HepG2 (cell line): ENCODE data around the gene B3GNT9. TPM values are rescaled to one million over a fixed set of nuclear protein-coding genes. Genes with fewer than 3 reads are reported as not detected.

Experiments used
- ATAC-seq: fragments of 200-7000 bp; cut with Tn5 transposase; 3 replicates; pipeline ENCODE4 v1.9.1; 2020; ENCODE audit warnings: mild to moderate bottlenecking, moderate library complexity
- BruUV-seq: library from RNA; stranded (reverse); fragments of 400-500 nt; replicated peaks from 2 replicates; lab custom pipeline; 2021; lab: Mats Ljungman, UMichigan
- CTCF ChIA-PET: fragments of 300-600 bp; formaldehyde crosslinking; extraction: SDS; loops from one replicate; lab custom pipeline; 2021; ENCODE audit warnings: low total read pairs, inconsistent platforms, low intra/inter-chr PET ratio; lab: Yijun Ruan, JAX
- POLR2A ChIA-PET: fragments of 350-600 bp; sonication (Branson Sonifier 250); formaldehyde crosslinking; loops from one replicate; lab custom pipeline; 2020; ENCODE audit warnings: antibody characterized with exemption, inconsistent platforms; lab: Yijun Ruan, JAX
- DNase-seq: peaks from one replicate; pipeline ENCODE4 v3.0.0-alpha.2; 2015; ENCODE audit warnings: low spot score
- FAIRE-seq: peaks from 3 replicates; lab custom pipeline; 2011; peaks lifted over from hg19 to GRCh38; lab: Jason Lieb, UNC
- H2AFZ ChIP-seq: one replicate; pipeline ENCODE4 v1.6.1; 2011; ENCODE audit warnings: low read length, inconsistent platforms
- H3K27ac ChIP-seq: fragments of 300-600 bp; 3 replicates; pipeline ENCODE4 v1.8.0; 2011; ENCODE audit warnings: mixed run types, mild to moderate bottlenecking, mixed read lengths, low read length, inconsistent platforms; ENCODE audit not compliant: insufficient read depth; ENCODE audit errors: extremely low read length
- H3K27me3 ChIP-seq, 2 experiments: fragments of 200-600 bp in 1 of 2; 2 replicates in 1 of 2; 3 replicates in 1 of 2; pipeline versions ENCODE4 v1.6.0 to v1.8.0; 2011; ENCODE audit warnings: low read length in 2 of 2, mild to moderate bottlenecking in 2 of 2, moderate library complexity in 2 of 2, inconsistent platforms in 1 of 2; ENCODE audit not compliant: insufficient read depth in 2 of 2, control insufficient read depth in 1 of 2
- H3K36me3 ChIP-seq, 2 experiments: fragments of 200-600 bp in 1 of 2; replicated peaks in 1 of 2; 2 replicates in 1 of 2; 3 replicates in 1 of 2; pipeline versions ENCODE4 v1.5.1 to v1.8.0; 2011; ENCODE audit warnings: low read length in 2 of 2, inconsistent platforms in 1 of 2; ENCODE audit not compliant: insufficient read depth in 2 of 2, control insufficient read depth in 1 of 2
- H3K4me1 ChIP-seq: 2 replicates; pipeline ENCODE4 v1.5.1; 2012; ENCODE audit warnings: low read length, inconsistent platforms; ENCODE audit not compliant: insufficient read depth
- H3K4me2 ChIP-seq: 2 replicates; pipeline ENCODE4 v1.6.0; 2011; ENCODE audit warnings: low read depth, low read length, inconsistent platforms
- H3K4me3 ChIP-seq, 3 experiments: fragments of 200-600 bp in 1 of 3; sonication (generic), shearing (Covaris generic) in 1 of 3; replicated peaks in 1 of 3; 2 replicates each; pipeline ENCODE4 v1.5.1; 2011 to 2016; ENCODE audit warnings: low read length in 3 of 3, inconsistent platforms in 2 of 3, low read depth in 2 of 3, mild to moderate bottlenecking in 2 of 3, control low read depth in 1 of 3, mixed read lengths in 1 of 3; ENCODE audit not compliant: insufficient read depth in 1 of 3
- H3K79me2 ChIP-seq: one replicate; pipeline ENCODE4 v1.6.1; 2011; ENCODE audit warnings: low read length, inconsistent platforms; ENCODE audit not compliant: insufficient read depth
- H3K9ac ChIP-seq: 2 replicates; pipeline ENCODE4 v1.6.0; 2011; ENCODE audit warnings: mild to moderate bottlenecking, low read depth, low read length, inconsistent platforms; ENCODE audit not compliant: insufficient read depth
- H3K9me3 ChIP-seq: 2 replicates; pipeline ENCODE4 v1.5.1; 2012; ENCODE audit warnings: mild to moderate bottlenecking, low read length
- H4K20me1 ChIP-seq: 2 replicates; pipeline ENCODE4 v1.6.0; 2011; ENCODE audit warnings: inconsistent platforms, mild to moderate bottlenecking, low read length, moderate library complexity; ENCODE audit not compliant: insufficient read depth
- GATAD2A ChIP-seq: IDR thresholded peaks from 2 replicates; pipeline ENCODE4 v1.6.1; 2016
- IKZF1 ChIP-seq: fragments of 450-650 bp; IDR thresholded peaks from 2 replicates; pipeline ENCODE4 v1.7.1; 2016
- ZBTB34 ChIP-seq: sonication (generic); formaldehyde crosslinking; IDR thresholded peaks from 2 replicates; pipeline ENCODE4 v1.8.0; 2022; ENCODE audit warnings: mild to moderate bottlenecking, missing genetic modification reagents
- ZNF414 ChIP-seq: sonication (generic); formaldehyde crosslinking; IDR thresholded peaks from 2 replicates; pipeline ENCODE4 v1.5.0; 2020; ENCODE audit warnings: missing genetic modification reagents
- ZNF589 ChIP-seq: sonication (generic); formaldehyde crosslinking; conservative IDR thresholded peaks from 2 replicates; pipeline ENCODE4 v1.8.0; 2022; ENCODE audit warnings: mild to moderate bottlenecking, moderate library complexity, missing genetic modification reagents
- WGBS: methylation state at CpG from one replicate; pipeline ENCODE4 v1.1.6; 2017; ENCODE audit warnings: low lambda C conversion rate; 5-methylcytosine and 5-hydroxymethylcytosine counted together
- in situ Hi-C: cut with HindIII; loops from 2 replicates; pipeline ENCODE4 v1.10.0; 2017; ENCODE audit warnings: low pct_unique_long_range_greater_than_20kb; ENCODE audit not compliant: extremely low pct_ligation_motif_present
- intact Hi-C: fragments of 100-400 bp; cut with micrococcal nuclease; formaldehyde crosslinking; loops from one replicate; pipeline ENCODE4 v1.10.0; 2022; ENCODE audit not compliant: unreplicated experiment
- polyA plus RNA-seq, 8 experiments: library from polyadenylated mRNA; depleted of rRNA in 3 of 8; stranded (reverse) in 7 of 8; unstranded in 1 of 8; fragments of >200 nt; fragmentation: Illumina TruSeq in 4 of 8; extraction: Trizol in 4 of 8; gene quantifications; 2 replicates each; pipeline versions ENCODE4 v1.2.1 to v1.2.3, GENCODE V29; 2011 to 2016; ENCODE audit warnings: low read depth in 4 of 8, missing spikeins in 1 of 8, mixed read lengths in 1 of 8; ENCODE audit not compliant: insufficient read depth in 1 of 8
- total RNA-seq, 5 experiments: library from RNA; depleted of rRNA; stranded (reverse); fragments of >200 nt; fragmentation: Illumina TruSeq; extraction: Trizol; gene quantifications; 2 replicates each; pipeline ENCODE4 v1.2.3, GENCODE V29; 2016; ENCODE audit warnings: low read depth in 1 of 5

B3GNT9 gene
- total and polyA plus RNA-seq, 2 of the 13 experiments (the other 11 are each of a cell fraction or from before 2014, with no cell fraction given), result 1.5 to 3.1 TPM

GRCh38 chr16:67180166-67180565 lies 29.4 kb upstream of the B3GNT9 start:
- H3K27ac ChIP-seq, result no peak overlapping the region
- intact Hi-C loops (no loop called here), in situ Hi-C loops (no loop called here)
- CTCF ChIA-PET, result interaction anchor here (1.3 kb wide), 1 partner anchor 226 kb away, joined by 5 read pairs; no protein-coding TSS in a partner anchor
- peaks cover 40% of the 10 kb centered on the region for H3K4me1 ChIP-seq
- BruUV-seq, result no TSS peak
- no peak for TF ChIP-seq GATAD2A (CRISPR knock-in tag)
- TF ChIP-seq ZBTB34 (CRISPR knock-in tag), result no peak
- TF ChIP-seq IKZF1, result no peak
- no peak for TF ChIP-seq ZNF414 (CRISPR knock-in tag)
- TF ChIP-seq ZNF589 (CRISPR knock-in tag), result no peak
- DNase-seq (no peak), FAIRE-seq (no peak), ATAC-seq (no peak)
- H3K79me2 ChIP-seq, result no peaks in the 10 kb centered on the region
- no peaks in the 10 kb centered on the region; the same call in 1 of the 2 replicates for H4K20me1 ChIP-seq
- H3K9me3 ChIP-seq, result no peaks in the 10 kb centered on the region
- H3K27me3 ChIP-seq, result no peaks in the 10 kb centered on the region; a peak in 1 of 5 replicates
- H3K4me2 ChIP-seq, result no peak overlapping the region
- no peak overlapping the region for H2AFZ ChIP-seq
- POLR2A ChIA-PET, result interaction anchor here (1.0 kb wide), 1 partner anchor 19 kb away, joined by 3 read pairs; no protein-coding TSS in a partner anchor
- no peaks in the 10 kb centered on the region; a peak in 1 of 5 replicates for H3K36me3 ChIP-seq
- no peak overlapping the region for H3K4me3 ChIP-seq
- WGBS, result 82% methylated on average over 15 of the region's 16 CpGs
- no peak overlapping the region for H3K9ac ChIP-seq
